Measurements from ENCODE around the gene STPG2.
"Not testable (repeated sequence)": the region's sequence is repeated elsewhere in the genome, so short reads cannot be mapped to it uniquely, and the experiment has no call there.

STPG2 gene

GRCh38 chr4:97950836-97951235 is 192.4 kb downstream of the STPG2 start:
- H3K27ac ChIP-seq (ENCODE audit: low read depth, low read length): no peak overlapping the region
- H3K9me3 ChIP-seq (ENCODE audit: control insufficient read depth, insufficient read depth, low read depth, low read length): peaks cover 3% of the 10 kb centered on the region; the same call in 1 of the 2 replicates
- H3K4me1 ChIP-seq (ENCODE audit: control insufficient read depth, insufficient read depth, low read length): no peaks in the 10 kb centered on the region
- no peak overlapping the region for H3K9ac ChIP-seq (ENCODE audit: low read length)
- H3K27me3 ChIP-seq (ENCODE audit: control insufficient read depth, insufficient read depth, low read length): no peaks in the 10 kb centered on the region
- no peak overlapping the region for H3K4me3 ChIP-seq (ENCODE audit: low read depth, low read length)
- no peaks in the 10 kb centered on the region for H3K36me3 ChIP-seq (ENCODE audit: control insufficient read depth, insufficient read depth, low read length)

DNA sequence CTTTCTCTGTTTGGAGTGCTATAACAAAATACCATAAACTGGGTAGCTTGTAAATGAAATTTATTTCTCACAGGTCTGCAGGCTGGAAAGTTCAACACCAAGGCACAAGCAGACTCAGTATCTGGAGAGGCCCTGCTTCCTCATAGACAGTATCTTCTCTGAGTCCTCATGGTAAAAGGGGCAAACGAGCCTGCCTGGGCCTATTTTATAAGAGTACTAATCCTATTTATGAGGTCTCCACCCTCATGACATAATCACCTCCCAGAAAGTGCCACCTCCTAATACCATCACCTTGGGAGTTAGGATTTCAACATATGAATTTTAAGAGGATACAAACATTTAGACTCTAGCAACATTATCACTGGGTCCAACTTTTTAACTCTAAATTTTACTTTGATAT is 200.3 kb downstream of the STPG2 start:
- Histone ChIP-seq H3K4me1 (ENCODE audit: control insufficient read depth, insufficient read depth, low read length) (no peaks in the 10 kb centered on the region), H3K4me3 (ENCODE audit: low read depth, low read length) (no peak overlapping the region), H3K9ac (ENCODE audit: low read length) (no peak overlapping the region), H3K36me3 (ENCODE audit: control insufficient read depth, insufficient read depth, low read length) (no peaks in the 10 kb centered on the region), H3K9me3 (ENCODE audit: control insufficient read depth, insufficient read depth, low read depth, low read length) (peaks cover 9% of the 10 kb centered on the region), H3K27me3 (ENCODE audit: control insufficient read depth, insufficient read depth, low read length) (no peaks in the 10 kb centered on the region), H3K27ac (ENCODE audit: low read depth, low read length) (no peak overlapping the region)

DNA sequence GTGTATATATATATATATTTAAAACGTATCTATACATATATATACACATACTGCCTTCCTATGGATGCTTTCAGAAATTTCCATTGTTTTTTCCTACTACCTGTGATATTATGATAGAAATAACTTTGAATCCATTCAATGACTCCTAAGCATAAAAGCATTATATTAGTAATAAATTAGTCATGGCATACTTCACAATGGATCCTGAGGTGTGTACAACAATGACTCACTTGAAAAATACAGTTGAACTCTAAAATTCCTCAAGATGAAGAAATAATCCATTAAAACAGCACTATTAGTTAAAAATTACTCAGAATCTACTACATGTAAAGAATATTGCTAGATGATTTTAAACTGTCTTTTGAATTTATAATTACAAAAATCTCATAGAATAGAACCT is 201.1 kb downstream of the STPG2 start:
- Histone ChIP-seq H3K36me3 (ENCODE audit: control insufficient read depth, insufficient read depth, low read length) (no peaks in the 10 kb centered on the region), H3K9me3 (ENCODE audit: control insufficient read depth, insufficient read depth, low read depth, low read length) (peaks cover 9% of the 10 kb centered on the region), H3K4me3 (ENCODE audit: low read depth, low read length) (no peak overlapping the region), H3K4me1 (ENCODE audit: control insufficient read depth, insufficient read depth, low read length) (no peaks in the 10 kb centered on the region), H3K27ac (ENCODE audit: low read depth, low read length) (no peak overlapping the region), H3K9ac (ENCODE audit: low read length) (no peak overlapping the region), H3K27me3 (ENCODE audit: control insufficient read depth, insufficient read depth, low read length) (no peaks in the 10 kb centered on the region)

DNA sequence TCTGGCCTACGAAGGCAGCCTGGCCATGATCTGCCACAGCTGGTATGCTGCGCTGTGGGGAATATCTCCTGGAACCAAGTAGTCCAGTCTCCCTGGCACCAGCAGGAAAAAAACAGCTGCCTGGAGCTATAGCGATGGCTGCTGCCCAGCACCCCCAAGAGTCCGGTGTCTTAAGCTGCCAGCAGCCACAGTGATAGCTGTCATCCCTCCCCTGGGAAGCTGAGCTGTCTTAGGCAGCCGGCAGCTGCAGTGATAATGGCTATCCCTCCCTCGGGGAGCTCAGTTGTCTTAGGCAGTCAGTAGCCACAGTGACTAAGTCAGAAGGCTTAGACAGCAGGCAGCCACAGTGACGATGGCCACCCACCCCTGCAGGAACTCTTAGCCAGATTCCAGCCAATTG is 205.1 kb downstream of the STPG2 start:
- H3K9me3 ChIP-seq (ENCODE audit: control insufficient read depth, insufficient read depth, low read depth, low read length): peaks cover 9% of the 10 kb centered on the region
- H3K4me1 ChIP-seq (ENCODE audit: control insufficient read depth, insufficient read depth, low read length): no peaks in the 10 kb centered on the region
- H3K27ac ChIP-seq (ENCODE audit: low read depth, low read length): no peak overlapping the region
- H3K27me3 ChIP-seq (ENCODE audit: control insufficient read depth, insufficient read depth, low read length): no peaks in the 10 kb centered on the region
- no peak overlapping the region for H3K9ac ChIP-seq (ENCODE audit: low read length)
- H3K4me3 ChIP-seq (ENCODE audit: low read depth, low read length): no peak overlapping the region
- no peaks in the 10 kb centered on the region for H3K36me3 ChIP-seq (ENCODE audit: control insufficient read depth, insufficient read depth, low read length)

GRCh38 chr4:97924341-97924958 is 218.8 kb downstream of the STPG2 start:
- H3K27ac ChIP-seq (ENCODE audit: low read depth, low read length): no peak overlapping the region
- no peaks in the 10 kb centered on the region for H3K4me1 ChIP-seq (ENCODE audit: control insufficient read depth, insufficient read depth, low read length)
- H3K36me3 ChIP-seq (ENCODE audit: control insufficient read depth, insufficient read depth, low read length): no peaks in the 10 kb centered on the region
- H3K9ac ChIP-seq (ENCODE audit: low read length): no peak overlapping the region
- H3K4me3 ChIP-seq (ENCODE audit: low read depth, low read length): no peak overlapping the region
- no peaks in the 10 kb centered on the region for H3K27me3 ChIP-seq (ENCODE audit: control insufficient read depth, insufficient read depth, low read length)
- H3K9me3 ChIP-seq (ENCODE audit: control insufficient read depth, insufficient read depth, low read depth, low read length): no peaks in the 10 kb centered on the region

DNA sequence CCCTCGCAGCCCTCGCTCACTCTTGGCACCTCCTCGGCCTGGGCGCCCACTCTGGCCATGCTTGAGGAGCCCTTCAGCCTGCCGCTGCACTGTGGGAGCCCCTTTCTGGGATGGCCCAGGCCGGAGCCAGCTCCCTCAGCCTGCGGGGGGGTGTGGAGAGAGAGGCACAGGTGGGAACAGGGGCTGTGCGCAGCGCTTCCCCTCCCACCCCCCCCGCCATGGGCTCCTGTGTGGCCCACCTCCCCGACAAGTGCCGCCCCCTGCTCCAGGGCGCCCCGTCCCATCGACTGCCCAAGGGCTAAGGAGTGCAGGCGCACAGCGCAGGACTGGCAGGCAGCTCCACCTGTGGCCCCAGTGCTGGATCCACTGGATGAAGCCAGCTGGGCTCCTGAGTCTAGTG is 220.2 kb downstream of the STPG2 start:
- Histone ChIP-seq H3K9me3 (ENCODE audit: control insufficient read depth, insufficient read depth, low read depth, low read length) (no peaks in the 10 kb centered on the region), H3K27ac (ENCODE audit: low read depth, low read length) (no peak overlapping the region), H3K4me1 (ENCODE audit: control insufficient read depth, insufficient read depth, low read length) (no peaks in the 10 kb centered on the region), H3K4me3 (ENCODE audit: low read depth, low read length) (no peak overlapping the region), H3K27me3 (ENCODE audit: control insufficient read depth, insufficient read depth, low read length) (no peaks in the 10 kb centered on the region), H3K36me3 (ENCODE audit: control insufficient read depth, insufficient read depth, low read length) (no peaks in the 10 kb centered on the region), H3K9ac (ENCODE audit: low read length) (no peak overlapping the region)

GRCh38 chr4:97917115-97917514 is 226.2 kb downstream of the STPG2 start:
- no peaks in the 10 kb centered on the region for H3K36me3 ChIP-seq (ENCODE audit: control insufficient read depth, insufficient read depth, low read length)
- H3K27me3 ChIP-seq (ENCODE audit: control insufficient read depth, insufficient read depth, low read length): no peaks in the 10 kb centered on the region
- no peak overlapping the region for H3K9ac ChIP-seq (ENCODE audit: low read length)
- no peaks in the 10 kb centered on the region for H3K4me1 ChIP-seq (ENCODE audit: control insufficient read depth, insufficient read depth, low read length)
- H3K27ac ChIP-seq (ENCODE audit: low read depth, low read length): no peak overlapping the region
- no peaks in the 10 kb centered on the region for H3K9me3 ChIP-seq (ENCODE audit: control insufficient read depth, insufficient read depth, low read depth, low read length)
- H3K4me3 ChIP-seq (ENCODE audit: low read depth, low read length): no peak overlapping the region

DNA sequence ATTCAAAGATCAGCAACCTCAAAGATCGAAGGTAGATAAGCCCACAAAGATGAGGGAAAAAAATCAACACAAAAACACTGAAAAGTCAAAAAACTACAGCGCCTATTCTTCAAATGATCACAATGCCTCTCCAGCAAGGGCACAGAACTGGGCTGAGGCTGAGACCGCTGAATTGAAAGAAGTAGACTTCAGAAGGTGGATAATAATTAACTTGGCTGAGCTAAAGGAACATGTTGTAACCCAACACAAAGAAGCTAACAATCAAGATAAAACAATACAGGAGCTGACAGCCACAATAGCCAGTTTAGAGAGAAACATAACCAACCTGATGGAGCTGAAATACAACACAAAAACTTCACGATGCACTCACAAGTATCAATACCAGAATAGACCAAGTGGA is 231.1 kb downstream of the STPG2 start:
- Histone ChIP-seq H3K9ac (ENCODE audit: low read length) (no peak overlapping the region), H3K4me1 (ENCODE audit: control insufficient read depth, insufficient read depth, low read length) (peaks cover 6% of the 10 kb centered on the region; the same call in 1 of the 2 replicates), H3K9me3 (ENCODE audit: control insufficient read depth, insufficient read depth, low read depth, low read length) (no peaks in the 10 kb centered on the region), H3K36me3 (ENCODE audit: control insufficient read depth, insufficient read depth, low read length) (no peaks in the 10 kb centered on the region), H3K27me3 (ENCODE audit: control insufficient read depth, insufficient read depth, low read length) (no peaks in the 10 kb centered on the region), H3K4me3 (ENCODE audit: low read depth, low read length) (no peak overlapping the region), H3K27ac (ENCODE audit: low read depth, low read length) (no peak overlapping the region)

- no peak overlapping the region for H3K9ac ChIP-seq (ENCODE audit: low read length)
- H3K4me1 ChIP-seq (ENCODE audit: control insufficient read depth, insufficient read depth, low read length): peaks cover 6% of the 10 kb centered on the region; the same call in 1 of the 2 replicates
- H3K36me3 ChIP-seq (ENCODE audit: control insufficient read depth, insufficient read depth, low read length): no peaks in the 10 kb centered on the region
- no peaks in the 10 kb centered on the region for H3K9me3 ChIP-seq (ENCODE audit: control insufficient read depth, insufficient read depth, low read depth, low read length)
- H3K27ac ChIP-seq (ENCODE audit: low read depth, low read length): no peak overlapping the region
- H3K27me3 ChIP-seq (ENCODE audit: control insufficient read depth, insufficient read depth, low read length): no peaks in the 10 kb centered on the region
- no peak overlapping the region for H3K4me3 ChIP-seq (ENCODE audit: low read depth, low read length)
These were observed 231.9 kb downstream of the STPG2 start for GRCh38 chr4:97911236-97911906.

GRCh38 chr4:97910005-97910404 is 233.3 kb downstream of the STPG2 start:
- Histone ChIP-seq H3K27ac (ENCODE audit: low read depth, low read length) (no peak overlapping the region), H3K9me3 (ENCODE audit: control insufficient read depth, insufficient read depth, low read depth, low read length) (no peaks in the 10 kb centered on the region), H3K36me3 (ENCODE audit: control insufficient read depth, insufficient read depth, low read length) (no peaks in the 10 kb centered on the region)

DNA sequence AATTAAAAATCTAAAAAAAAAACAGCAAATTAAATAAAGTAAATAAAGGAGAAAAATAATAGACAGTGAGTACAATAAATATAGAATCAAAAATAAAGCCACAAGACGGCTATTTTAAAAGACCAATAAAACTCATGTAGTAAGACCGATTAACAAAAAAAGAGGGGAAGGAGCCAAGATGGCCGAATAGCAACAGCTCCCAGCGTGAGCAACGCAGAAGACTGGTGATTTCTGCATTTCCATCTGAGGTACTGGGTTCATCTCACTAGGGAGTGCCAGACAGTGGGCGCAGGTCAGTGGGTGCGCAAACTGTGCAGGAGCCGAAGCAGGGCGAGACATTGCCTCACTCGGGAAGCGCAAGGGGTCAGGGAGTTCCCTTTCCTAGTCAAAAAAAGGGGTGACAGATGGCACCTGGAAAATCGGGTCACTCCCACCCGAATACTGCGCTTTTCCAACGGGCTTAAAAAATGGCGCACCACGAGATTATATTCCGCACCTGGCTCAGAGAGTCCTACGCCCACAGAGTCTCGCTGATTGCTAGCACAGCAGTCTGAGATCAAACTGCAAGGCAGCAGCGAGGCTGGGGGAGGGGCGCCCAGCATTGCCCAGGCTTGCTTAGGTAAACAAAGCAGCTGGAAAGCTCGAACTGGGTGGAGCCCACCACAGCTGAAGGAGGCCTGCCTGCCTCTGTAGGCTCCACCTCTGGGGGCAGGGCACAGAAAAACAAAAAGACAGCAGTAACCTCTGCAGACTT is 239.7 kb downstream of the STPG2 start:
- H3K9me3 ChIP-seq (ENCODE audit: control insufficient read depth, insufficient read depth, low read depth, low read length); H3K27ac ChIP-seq (ENCODE audit: low read depth, low read length); H3K4me1 ChIP-seq (ENCODE audit: control insufficient read depth, insufficient read depth, low read length); H3K36me3 ChIP-seq (ENCODE audit: control insufficient read depth, insufficient read depth, low read length); H3K27me3 ChIP-seq (ENCODE audit: control insufficient read depth, insufficient read depth, low read length): not testable (repeated sequence)
- H3K4me3 ChIP-seq (ENCODE audit: low read depth, low read length): peak overlapping the region; percentile 41; the same call in 1 of the 2 replicates
- H3K9ac ChIP-seq (ENCODE audit: low read length): peak overlapping the region; percentile 56

More at GRCh38 chr4:97910005-97910404, 233.3 kb downstream of the STPG2 start:
- H3K4me1 ChIP-seq (ENCODE audit: control insufficient read depth, insufficient read depth, low read length): peaks cover 6% of the 10 kb centered on the region; the same call in 1 of the 2 replicates
- no peaks in the 10 kb centered on the region for H3K27me3 ChIP-seq (ENCODE audit: control insufficient read depth, insufficient read depth, low read length)
- no peak overlapping the region for H3K9ac ChIP-seq (ENCODE audit: low read length)
- no peak overlapping the region for H3K4me3 ChIP-seq (ENCODE audit: low read depth, low read length)
